Spleen (tissue), 11 donors: ENCODE measurements around the gene TENM4. TPM values are rescaled to one million over a fixed set of nuclear protein-coding genes. Genes with fewer than 3 reads are reported as not detected.

Source experiments
- DNase-seq: peaks from one replicate; pipeline ENCODE4 v3.0.0-alpha.2; 2020
- H3K27ac ChIP-seq, 8 donors: fragments of 200-600 bp; sonication (generic) in 7 of 8; 1 replicate in 4 of 8; 2 replicates in 4 of 8; pipeline versions ENCODE4 v1.5.0 to v1.8.0; 2016 to 2021; ENCODE audit warnings: inconsistent platforms in 4 of 8, mild to moderate bottlenecking in 4 of 8, moderate library complexity in 1 of 8
- H3K27me3 ChIP-seq, 7 donors: fragments of 200-600 bp; sonication (generic) in 6 of 7; replicated peaks in 1 of 7; 1 replicate in 4 of 7; 2 replicates in 3 of 7; pipeline versions ENCODE4 v1.5.0 to v1.8.0; 2016 to 2021; ENCODE audit warnings: inconsistent platforms in 3 of 7, mild to moderate bottlenecking in 1 of 7
- H3K36me3 ChIP-seq, 6 donors: fragments of 200-600 bp; sonication (generic) in 5 of 6; 1 replicate in 4 of 6; 2 replicates in 2 of 6; pipeline versions ENCODE4 v1.5.0 to v1.8.0; 2016 to 2021; ENCODE audit warnings: inconsistent platforms in 2 of 6
- H3K4me1 ChIP-seq, 6 donors: fragments of 200-600 bp; sonication (generic) in 5 of 6; 1 replicate in 3 of 6; 2 replicates in 3 of 6; pipeline versions ENCODE4 v1.5.0 to v1.8.0; 2016 to 2021; ENCODE audit warnings: inconsistent platforms in 3 of 6
- H3K4me3 ChIP-seq, 8 donors: fragments of 200-600 bp; sonication (generic) in 7 of 8; 1 replicate in 4 of 8; 2 replicates in 4 of 8; pipeline versions ENCODE4 v1.5.0 to v1.8.0; 2016 to 2021; ENCODE audit warnings: inconsistent platforms in 4 of 8, mild to moderate bottlenecking in 4 of 8, moderate library complexity in 2 of 8
- H3K9me3 ChIP-seq, 8 donors: fragments of 200-600 bp; sonication (generic) in 7 of 8; 1 replicate in 4 of 8; 2 replicates in 4 of 8; pipeline versions ENCODE4 v1.5.0 to v1.8.0; 2016 to 2021; ENCODE audit warnings: inconsistent platforms in 4 of 8
- CTCF ChIP-seq, 11 experiments: fragments of 200-600 bp in 7 of 11; fragments of 450-650 bp in 4 of 11; sonication (generic) in 4 of 11; IDR thresholded peaks in 8 of 11; conservative IDR thresholded peaks in 3 of 11; 1 replicate in 7 of 11; 2 replicates in 4 of 11; pipeline versions ENCODE4 v1.4.0 to v1.8.0; 2016 to 2021; ENCODE audit warnings: antibody characterized with exemption in 11 of 11, inconsistent platforms in 4 of 11, mild to moderate bottlenecking in 1 of 11
- POLR2A ChIP-seq, 3 donors: fragments of 450-650 bp; IDR thresholded peaks; one replicate each; pipeline ENCODE4 v1.5.1; 2017; ENCODE audit warnings: antibody characterized with exemption in 3 of 3, mild to moderate bottlenecking in 1 of 3
- POLR2AphosphoS5 ChIP-seq, 3 donors: sonication (generic); formaldehyde crosslinking; IDR thresholded peaks; one replicate each; pipeline ENCODE4 v1.5.1; 2017; ENCODE audit warnings: antibody characterized with exemption in 3 of 3
- WGBS, 5 donors: extraction: QIAGEN DNeasy Blood & Tissue Kit in 3 of 5; methylation state at CpG; one replicate each; pipeline versions ENCODE4 v1.1.5 to v1.1.7; 2013 to 2018; 5-methylcytosine and 5-hydroxymethylcytosine counted together
- intact Hi-C: fragments of 100-400 bp; cut with DNase I; formaldehyde crosslinking; loops from one replicate; pipeline ENCODE4 v1.15.0; 2023; ENCODE audit warnings: low total_unique reads
- polyA plus RNA-seq, 3 donors: library from polyadenylated mRNA; stranded (reverse); fragments of 200-250 nt; gene quantifications; one replicate each; pipeline ENCODE4 v1.2.1, GENCODE V29; 2013
- total RNA-seq, 7 donors: library from RNA; depleted of rRNA in 3 of 7; stranded (reverse); fragments of >200 nt in 3 of 7; fragmentation: NEBNext Ultra II Directional in 4 of 7; extraction: Animal tissue kit (Norgen Biotek cat#: 25700) in 4 of 7; gene quantifications; one replicate each; pipeline versions ENCODE4 v1.1.0 to v1.2.1, GENCODE V29; 2016 to 2021
- donor health status: healthy with polysubstance abuse.
- donor health status: DM: no; HTN: no; CAD: no; lungs with moderate emphysema.
- donor health status: DM: no; HTN: no; CAD: no.
- donor health status: Bipolar disorder and iron deficiency.
- donor health status: healthy.
- donor health status: DM: no; HTN: no; CAD: no.
- donor health status: DM: yes; HTN: yes; CAD: no.

Gene TENM4
- total and polyA plus RNA-seq, 10 donors = 0.09 to 4.5 (median 1.2) TPM

GRCh38 chr11:78853521-78853920 lies 587.3 kb downstream of the TENM4 start:
- peaks cover 0 to 25% (median 0%) of the 10 kb centered on the region in 7 donors for H3K27me3 ChIP-seq
- WGBS, 5 donors = 65 to 91% (median 83%) methylated on average over 3 of the region's 3 CpGs
- H3K36me3 ChIP-seq = no peaks in the 10 kb centered on the region
- no peak overlapping the region for H3K27ac ChIP-seq
- DNase-seq = no peak
- no peak overlapping the region for H3K4me3 ChIP-seq
- TF ChIP-seq POLR2A (IDR thresholded peaks at IDR 0.05) (no peak), CTCF (IDR thresholded peaks at IDR 0.05 in 8 of 11, conservative IDR thresholded peaks at IDR 0.05 in 3 of 11) (no peak)
- intact Hi-C loops = no loop called here
- no peaks in the 10 kb centered on the region for H3K4me1 ChIP-seq
- H3K9me3 ChIP-seq = no peaks in the 10 kb centered on the region

DNA sequence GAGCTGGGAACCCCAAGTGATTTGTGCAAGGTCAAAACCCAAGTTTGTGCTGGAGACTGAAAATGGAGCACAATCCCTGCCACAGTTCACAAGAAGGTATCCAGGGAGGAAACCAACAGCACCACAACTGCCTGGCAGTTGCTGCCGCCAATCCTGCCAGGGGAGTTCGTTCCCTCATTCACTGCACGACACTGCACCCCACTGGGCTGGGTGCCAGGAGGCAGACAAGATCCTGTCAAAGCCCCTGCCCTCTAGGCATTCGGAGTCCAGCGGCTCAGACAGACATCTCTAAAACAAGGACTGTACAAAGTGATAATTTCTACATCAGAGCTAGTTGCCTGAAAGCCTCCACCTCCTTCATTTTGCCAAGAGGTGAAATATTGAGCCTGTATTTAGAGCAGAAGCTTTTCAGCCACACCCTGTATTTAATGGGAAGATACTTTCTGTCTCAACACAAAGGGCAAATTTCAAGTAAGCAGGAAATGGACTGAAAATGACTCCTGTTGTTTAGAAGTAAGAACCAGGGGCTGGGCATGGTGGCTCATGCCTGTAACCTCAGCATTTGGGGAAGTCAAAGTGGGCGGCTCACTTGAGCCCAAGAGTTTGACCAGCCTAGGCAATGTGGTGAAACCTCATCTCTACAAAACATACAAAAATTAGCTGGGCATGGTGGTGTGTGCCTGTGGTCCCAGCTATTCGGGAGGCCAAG lies 588.8 kb downstream of the TENM4 start:
- no peak overlapping the region for H3K4me3 ChIP-seq
- no peaks in the 10 kb centered on the region for H3K4me1 ChIP-seq
- H3K27ac ChIP-seq = no peak overlapping the region
- no peak for TF ChIP-seq POLR2AphosphoS5 (IDR thresholded peaks at IDR 0.05)
- no peak for TF ChIP-seq POLR2A (IDR thresholded peaks at IDR 0.05)
- TF ChIP-seq CTCF (IDR thresholded peaks at IDR 0.05 in 8 of 11, conservative IDR thresholded peaks at IDR 0.05 in 3 of 11) = no peak
- DNase-seq = no peak
- WGBS, 5 donors = 63 to 76% (median 69%) methylated on average over 7 of the region's 7 CpGs
- H3K27me3 ChIP-seq = peaks cover 0 to 23% (median 0%) of the 10 kb centered on the region in 7 donors
- H3K36me3 ChIP-seq = no peaks in the 10 kb centered on the region
- H3K9me3 ChIP-seq = no peaks in the 10 kb centered on the region
- intact Hi-C loops = no loop called here

DNA sequence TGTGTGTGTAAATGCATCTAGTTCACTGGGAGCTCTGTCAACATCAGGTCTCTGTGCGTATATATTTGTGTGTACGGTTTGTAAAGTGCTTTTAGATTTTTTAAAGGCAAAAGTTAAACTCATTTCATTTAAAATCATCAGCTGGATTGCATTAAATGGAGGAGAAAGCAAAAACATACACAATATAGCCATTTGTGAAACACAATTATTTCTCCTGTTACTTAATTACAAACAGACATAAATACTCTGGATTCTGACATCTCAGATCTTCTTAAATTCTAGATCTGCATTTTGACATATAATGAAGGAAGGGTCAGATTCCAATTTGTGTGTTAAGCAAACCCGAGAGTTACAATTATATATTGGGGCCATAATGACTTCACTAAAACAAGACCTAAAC lies 590.8 kb downstream of the TENM4 start:
- TF ChIP-seq POLR2A (IDR thresholded peaks at IDR 0.05) (no peak), CTCF (IDR thresholded peaks at IDR 0.05 in 8 of 11, conservative IDR thresholded peaks at IDR 0.05 in 3 of 11) (no peak)
- 88 to 92% (median 90%) methylated on average over 3 of the region's 3 CpGs for WGBS, 5 donors

GRCh38 chr11:78846269-78846668 lies 594.6 kb downstream of the TENM4 start:
- Histone ChIP-seq H3K27ac (no peak overlapping the region), H3K4me1 (no peaks in the 10 kb centered on the region), H3K9me3 (no peaks in the 10 kb centered on the region), H3K36me3 (no peaks in the 10 kb centered on the region), H3K27me3 (peaks cover 0 to 29% (median 0%) of the 10 kb centered on the region in 7 donors), H3K4me3 (no peak overlapping the region)
- WGBS, 5 donors = 78 to 93% (median 83%) methylated on average over 5 of the region's 5 CpGs
- intact Hi-C loops = no loop called here
- TF ChIP-seq POLR2AphosphoS5 (IDR thresholded peaks at IDR 0.05) = no peak
- no peak for TF ChIP-seq POLR2A (IDR thresholded peaks at IDR 0.05)
- TF ChIP-seq CTCF (IDR thresholded peaks at IDR 0.05 in 8 of 11, conservative IDR thresholded peaks at IDR 0.05 in 3 of 11) = no peak
- DNase-seq = no peak

More for the DNA sequence above, 590.8 kb downstream of the TENM4 start:
- Histone ChIP-seq H3K36me3 (no peaks in the 10 kb centered on the region), H3K27me3 (peaks cover 0 to 24% (median 0%) of the 10 kb centered on the region in 7 donors), H3K9me3 (no peaks in the 10 kb centered on the region), H3K27ac (no peak overlapping the region), H3K4me1 (no peaks in the 10 kb centered on the region), H3K4me3 (no peak overlapping the region)
- intact Hi-C loops = no loop called here
- no peak for DNase-seq
